ENCODE results near the gene ZNF236. TPM values are rescaled to one million over a fixed set of nuclear protein-coding genes. Genes with fewer than 3 reads are reported as not detected.

ZNF236 gene
- total RNA-seq, 1 experiment from 2014 or later: 24.8 TPM

- TF ChIP-seq EZH2 (IDR thresholded peaks at IDR 0.05; ENCODE audit: borderline replicate concordance, low read depth, low read length, poor library complexity, severe bottlenecking) (no peak), CTCF (conservative IDR thresholded peaks at IDR 0.05; ENCODE audit: low read depth, low read length) (no peak)
- BruUV-seq (replicated peaks): no TSS peak
- Histone ChIP-seq H3K27ac (ENCODE audit: low read depth, low read length, poor library complexity, severe bottlenecking) (no peak overlapping the region), H3K4me1 (ENCODE audit: insufficient read depth, low read length, poor library complexity, severe bottlenecking) (no peaks in the 10 kb centered on the region), H3K36me3 (ENCODE audit: insufficient read depth, low read length, poor library complexity, severe bottlenecking) (no peaks in the 10 kb centered on the region), H3K4me3 (ENCODE audit: low read depth, low read length, poor library complexity, severe bottlenecking) (no peak overlapping the region), H3K9me3 (ENCODE audit: low read depth, low read length, poor library complexity, severe bottlenecking) (no peaks in the 10 kb centered on the region), H3K27me3 (replicated peaks; ENCODE audit: insufficient read depth, low read depth, low read length, poor library complexity) (peaks cover 15% of the 10 kb centered on the region)
- CTCF ChIA-PET: no interaction called here
- POLR2A ChIA-PET (ENCODE audit: low non-redundant PET): no interaction called here
- intact Hi-C loops (cut with micrococcal nuclease; ENCODE audit: unreplicated experiment): no loop called here
- DNase-seq (ENCODE audit: low spot score): no peak
These were observed 168.8 kb downstream of the ZNF236 start for GRCh38 chr18:76991021-76991688.

- intact Hi-C loops (cut with micrococcal nuclease; ENCODE audit: unreplicated experiment): no loop called here
- Histone ChIP-seq H3K4me3 (ENCODE audit: low read depth, low read length, poor library complexity, severe bottlenecking) (no peak overlapping the region), H3K27me3 (replicated peaks; ENCODE audit: insufficient read depth, low read depth, low read length, poor library complexity) (peaks cover 22% of the 10 kb centered on the region), H3K27ac (ENCODE audit: low read depth, low read length, poor library complexity, severe bottlenecking) (no peak overlapping the region), H3K9me3 (ENCODE audit: low read depth, low read length, poor library complexity, severe bottlenecking) (no peaks in the 10 kb centered on the region), H3K4me1 (ENCODE audit: insufficient read depth, low read length, poor library complexity, severe bottlenecking) (no peaks in the 10 kb centered on the region), H3K36me3 (ENCODE audit: insufficient read depth, low read length, poor library complexity, severe bottlenecking) (no peaks in the 10 kb centered on the region)
- no peak for DNase-seq (ENCODE audit: low spot score)
- TF ChIP-seq EZH2 (IDR thresholded peaks at IDR 0.05; ENCODE audit: borderline replicate concordance, low read depth, low read length, poor library complexity, severe bottlenecking): no peak
- TF ChIP-seq CTCF (conservative IDR thresholded peaks at IDR 0.05; ENCODE audit: low read depth, low read length): no peak
- no TSS peak for BruUV-seq (replicated peaks)
- POLR2A ChIA-PET (ENCODE audit: low non-redundant PET): no interaction called here
- CTCF ChIA-PET: no interaction called here
These were observed 170.1 kb downstream of the ZNF236 start for GRCh38 chr18:76992226-76993084.

GRCh38 chr18:76993085-76993382 is 170.7 kb downstream of the ZNF236 start:
- intact Hi-C loops (cut with micrococcal nuclease; ENCODE audit: unreplicated experiment): no loop called here
- CTCF ChIA-PET: no interaction called here
- DNase-seq (ENCODE audit: low spot score): no peak
- no peaks in the 10 kb centered on the region for H3K9me3 ChIP-seq (ENCODE audit: low read depth, low read length, poor library complexity, severe bottlenecking)
- POLR2A ChIA-PET (ENCODE audit: low non-redundant PET): no interaction called here
- H3K27ac ChIP-seq (ENCODE audit: low read depth, low read length, poor library complexity, severe bottlenecking): no peak overlapping the region
- no peak overlapping the region for H3K4me3 ChIP-seq (ENCODE audit: low read depth, low read length, poor library complexity, severe bottlenecking)
- H3K4me1 ChIP-seq (ENCODE audit: insufficient read depth, low read length, poor library complexity, severe bottlenecking): no peaks in the 10 kb centered on the region
- no peak for TF ChIP-seq EZH2 (IDR thresholded peaks at IDR 0.05; ENCODE audit: borderline replicate concordance, low read depth, low read length, poor library complexity, severe bottlenecking)
- TF ChIP-seq CTCF (conservative IDR thresholded peaks at IDR 0.05; ENCODE audit: low read depth, low read length): no peak
- no peaks in the 10 kb centered on the region for H3K36me3 ChIP-seq (ENCODE audit: insufficient read depth, low read length, poor library complexity, severe bottlenecking)
- peaks cover 22% of the 10 kb centered on the region for H3K27me3 ChIP-seq (replicated peaks; ENCODE audit: insufficient read depth, low read depth, low read length, poor library complexity)
- no TSS peak for BruUV-seq (replicated peaks)

All from A673 (cell line).